NAMALWA (cell line): Measurements from ENCODE around the gene GIMAP2.
A peak's percentile ranks its signal among the peaks of the same experiment; 100 is the strongest.
"Not testable (repeated sequence)": the region's sequence is repeated elsewhere in the genome, so short reads cannot be mapped to it uniquely, and the experiment has no call there.

Source experiments
- DNase-seq: peaks from one replicate; pipeline ENCODE4 v3.0.0-alpha.2; 2015; ENCODE audit warnings: low spot score

The GIMAP2 gene

GRCh38 chr7:150685219-150686029 is at the start of gene GIMAP2:
Gene GIMAP2 (plus strand): TSS chr7:150685706. CDS start chr7:150687060, 1,354 bp downstream.
- DNase-seq: peak; percentile 66

- no peak for DNase-seq
These were observed 43.7 kb upstream of the GIMAP2 start for GRCh38 chr7:150641854-150642253.

- DNase-seq: no peak
These were observed 42.6 kb upstream of the GIMAP2 start for GRCh38 chr7:150642926-150643325.

GRCh38 chr7:150645259-150646020 is 40.1 kb upstream of the GIMAP2 start:
- DNase-seq: no peak

DNA sequence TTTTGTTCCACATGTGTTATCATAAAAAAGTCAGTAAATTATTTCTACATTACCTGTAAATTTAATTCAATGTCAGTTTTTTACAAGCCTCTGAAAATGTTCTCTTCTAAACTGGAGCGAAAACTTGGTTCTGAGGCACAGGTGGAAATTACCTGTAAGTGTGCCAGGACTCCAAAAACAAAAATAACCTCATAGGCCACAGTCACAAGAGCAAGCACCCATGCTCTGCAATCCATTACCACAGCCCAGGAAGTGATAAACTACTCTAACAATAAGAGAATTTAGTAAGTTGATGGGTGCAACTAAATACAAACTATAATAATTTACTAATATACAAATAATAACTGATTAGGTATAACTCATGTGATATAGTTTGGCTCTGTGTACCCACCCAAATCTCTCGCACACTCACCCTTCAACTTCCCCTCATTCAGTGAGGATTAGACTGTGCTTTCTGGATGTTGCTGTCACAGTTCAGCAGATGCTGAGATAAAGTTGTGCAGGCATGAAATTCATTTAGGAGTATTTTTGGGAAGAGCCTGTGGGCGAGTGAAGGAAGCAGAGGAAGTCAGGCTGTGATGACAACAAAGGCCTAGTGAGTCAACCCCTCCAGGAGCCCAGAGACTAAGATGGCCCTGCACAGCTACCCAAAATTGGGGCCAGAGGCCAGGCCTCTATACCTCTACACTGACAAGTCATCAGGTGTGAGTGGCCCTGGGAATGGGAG is 37.0 kb upstream of the GIMAP2 start:
- DNase-seq: no peak

GRCh38 chr7:150649080-150649385 is 36.5 kb upstream of the GIMAP2 start:
- DNase-seq: no peak

GRCh38 chr7:150654692-150655091 is 30.8 kb upstream of the GIMAP2 start:
- DNase-seq: no peak

- DNase-seq: no peak
These were observed 29.5 kb upstream of the GIMAP2 start for GRCh38 chr7:150656047-150656446.

DNA sequence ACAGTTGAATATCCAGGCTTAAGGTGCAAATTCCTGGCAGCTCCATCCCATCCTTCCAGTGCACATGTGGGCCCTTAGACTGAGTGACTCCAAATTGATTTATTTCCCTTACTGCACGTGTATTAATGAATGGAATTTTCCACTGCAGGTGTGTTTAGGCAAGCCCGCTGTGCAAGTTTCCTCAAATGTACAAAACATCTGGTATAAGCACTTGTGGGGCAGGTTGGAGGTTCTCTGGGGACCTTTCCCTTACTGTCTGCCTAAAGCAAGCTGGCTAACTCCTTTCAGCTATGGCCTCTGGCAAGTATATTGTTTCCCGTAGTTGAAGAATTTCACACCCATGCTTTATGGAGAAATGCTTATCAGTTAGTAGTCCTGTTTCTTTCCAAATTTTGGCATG is 28.0 kb upstream of the GIMAP2 start:
- DNase-seq: no peak

GRCh38 chr7:150660939-150661613 is 24.4 kb upstream of the GIMAP2 start:
- DNase-seq: no peak

DNA sequence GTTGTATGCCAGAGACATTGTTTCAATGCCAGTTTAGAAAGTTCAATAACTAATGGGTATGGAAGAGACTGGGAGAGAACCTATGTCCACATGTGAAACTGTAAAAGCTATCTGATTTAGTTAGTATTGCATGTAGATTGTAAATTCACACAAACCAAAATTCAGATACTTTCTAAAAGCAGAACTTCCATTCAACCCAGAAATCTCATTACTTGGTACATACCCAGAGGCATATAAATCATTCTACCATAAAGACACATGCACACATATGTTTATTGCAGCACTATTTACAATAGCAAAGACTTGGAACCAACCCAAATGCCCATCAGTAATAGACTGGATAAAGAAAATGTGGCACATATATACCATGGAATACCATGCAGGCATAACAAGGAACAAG is 22.7 kb upstream of the GIMAP2 start:
- DNase-seq: not testable (repeated sequence)

- DNase-seq: no peak
These were observed 21.6 kb upstream of the GIMAP2 start for GRCh38 chr7:150663802-150664494.

DNA sequence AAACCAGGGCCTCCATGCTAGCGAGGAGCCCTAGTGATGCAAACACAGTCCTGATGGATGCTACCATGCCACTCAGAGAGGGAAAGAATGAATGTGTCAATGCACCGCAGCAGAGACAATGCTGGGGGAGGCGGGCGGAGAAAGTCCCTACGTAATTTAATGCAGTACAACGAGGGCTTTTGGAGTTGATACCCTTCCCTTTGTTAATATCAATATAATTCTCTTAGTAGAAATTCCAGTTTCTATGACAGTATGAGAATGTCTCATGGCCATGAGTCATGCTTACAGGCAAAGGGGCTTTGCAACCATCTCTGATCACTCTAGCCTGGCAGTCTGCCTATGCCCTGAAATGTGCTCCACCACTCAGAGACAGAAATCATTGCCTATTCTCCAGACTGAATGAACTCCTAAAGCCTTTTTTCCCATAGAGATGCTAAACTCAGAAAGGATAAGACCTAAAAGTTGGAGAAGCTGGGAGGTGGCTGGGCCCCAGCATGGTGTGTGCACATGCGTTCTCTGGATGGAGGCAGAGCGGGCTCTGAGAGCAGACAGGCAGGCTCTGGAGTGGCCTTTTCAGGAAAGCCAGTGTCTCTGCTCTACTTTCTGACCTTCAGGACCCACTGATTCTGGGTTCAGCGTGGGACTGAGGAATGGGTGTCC is 20.3 kb upstream of the GIMAP2 start:
- DNase-seq: no peak

GRCh38 chr7:150665896-150666295 is 19.6 kb upstream of the GIMAP2 start:
- no peak for DNase-seq

- DNase-seq: no peak
These were observed 19.1 kb upstream of the GIMAP2 start for GRCh38 chr7:150666412-150666811.

GRCh38 chr7:150668472-150668911 is 17.0 kb upstream of the GIMAP2 start:
- no peak for DNase-seq

DNA sequence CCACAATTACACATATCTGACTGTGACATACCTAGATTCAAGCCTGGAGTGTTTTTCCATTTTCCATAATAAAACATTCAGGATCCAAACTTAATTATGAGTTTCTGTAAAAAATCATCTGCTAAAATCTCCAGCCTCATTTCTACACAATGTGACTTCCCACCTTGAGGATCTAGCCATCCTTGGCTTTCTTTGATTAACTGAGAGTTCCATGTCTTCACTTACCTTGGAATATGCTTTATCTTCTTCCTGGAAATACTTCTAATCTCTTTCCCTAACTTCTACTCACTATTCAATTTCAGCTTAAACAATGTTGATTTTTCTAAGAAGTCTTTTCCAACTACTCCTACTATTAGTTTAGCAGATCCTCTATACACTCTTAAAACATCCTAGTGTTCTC is 16.5 kb upstream of the GIMAP2 start:
- DNase-seq: no peak

DNA sequence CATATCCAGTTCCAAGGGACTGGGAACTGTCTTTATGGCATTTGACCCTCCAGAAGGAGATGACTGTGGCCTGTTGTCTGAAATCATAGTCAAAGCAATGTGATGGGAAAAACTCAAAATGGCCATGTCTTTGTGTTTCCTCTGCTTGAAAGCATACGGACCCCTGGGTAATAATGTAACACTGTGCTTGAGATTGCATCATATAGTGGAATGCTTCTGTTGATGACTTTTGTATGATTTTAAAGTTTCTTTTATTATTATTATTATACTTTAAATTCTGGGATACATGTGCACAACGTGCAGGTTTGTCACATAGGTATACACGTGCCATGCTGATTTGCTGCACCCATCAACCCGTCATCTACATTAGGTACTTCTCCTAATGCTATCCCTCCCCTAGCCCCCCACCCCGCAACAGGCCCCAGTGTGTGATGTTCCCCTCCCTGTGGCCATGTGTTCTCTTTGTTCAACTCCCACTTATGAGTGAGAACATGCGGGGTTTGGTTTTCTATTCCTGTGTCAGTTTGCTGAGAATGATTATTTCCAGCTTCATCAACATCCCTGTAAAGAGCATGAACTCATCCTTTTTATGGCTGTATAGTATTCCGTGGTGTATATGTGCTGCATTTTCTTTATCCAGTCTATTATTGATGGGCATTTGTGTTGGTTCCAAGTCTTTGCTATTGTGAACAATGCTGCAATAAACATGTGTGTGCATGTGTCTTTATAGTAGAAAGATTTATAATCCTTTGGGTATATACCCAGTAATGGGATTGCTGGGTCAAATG is 13.5 kb upstream of the GIMAP2 start:
- not testable (repeated sequence) for DNase-seq

- no peak for DNase-seq
These were observed 9.8 kb upstream of the GIMAP2 start for GRCh38 chr7:150675714-150676113.

- DNase-seq: not testable (repeated sequence)
These were observed 9.2 kb upstream of the GIMAP2 start for GRCh38 chr7:150676276-150676675.
